NCI-H69 (cell line): ENCODE measurements around the gene STAP2.

ENCODE experiments used
- DNase-seq: peaks from one replicate; lab custom pipeline; 2025; lab: John Stamatoyannopoulos, UW

The STAP2 gene

DNA sequence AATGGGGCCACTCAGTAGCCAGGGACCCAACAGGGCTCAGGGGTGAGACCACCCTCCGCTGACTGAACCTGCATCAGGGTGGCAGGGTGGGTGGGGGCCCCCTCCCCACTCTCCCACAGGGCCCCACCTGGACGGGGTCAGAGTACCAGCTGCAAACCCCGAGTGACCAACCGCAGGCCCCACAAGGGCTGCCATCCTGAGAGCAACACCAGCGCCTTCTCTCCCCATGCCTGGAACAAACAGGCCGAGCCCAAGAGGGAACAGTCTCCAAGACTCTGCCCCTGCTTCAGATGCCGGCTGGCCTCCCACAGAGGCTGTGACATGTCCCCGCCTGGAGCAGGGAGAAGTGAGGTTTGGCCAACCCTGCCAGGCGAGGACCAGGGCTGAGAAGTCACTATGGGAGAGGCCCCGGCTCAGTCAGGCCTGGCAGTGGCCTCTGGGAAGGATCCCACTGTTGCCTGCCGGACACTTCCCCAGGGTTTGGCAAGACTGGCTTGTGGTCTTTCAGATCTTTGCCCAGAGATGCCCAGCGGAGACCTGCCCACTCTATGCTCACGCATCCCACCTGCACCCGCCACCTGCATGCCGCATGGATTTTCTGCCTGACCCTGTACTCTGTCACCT, 31.9 kb upstream of the STAP2 start:
- DNase-seq: no peak

GRCh38 chr19:4369888-4370260, 31.2 kb upstream of the STAP2 start:
- no peak for DNase-seq

DNA sequence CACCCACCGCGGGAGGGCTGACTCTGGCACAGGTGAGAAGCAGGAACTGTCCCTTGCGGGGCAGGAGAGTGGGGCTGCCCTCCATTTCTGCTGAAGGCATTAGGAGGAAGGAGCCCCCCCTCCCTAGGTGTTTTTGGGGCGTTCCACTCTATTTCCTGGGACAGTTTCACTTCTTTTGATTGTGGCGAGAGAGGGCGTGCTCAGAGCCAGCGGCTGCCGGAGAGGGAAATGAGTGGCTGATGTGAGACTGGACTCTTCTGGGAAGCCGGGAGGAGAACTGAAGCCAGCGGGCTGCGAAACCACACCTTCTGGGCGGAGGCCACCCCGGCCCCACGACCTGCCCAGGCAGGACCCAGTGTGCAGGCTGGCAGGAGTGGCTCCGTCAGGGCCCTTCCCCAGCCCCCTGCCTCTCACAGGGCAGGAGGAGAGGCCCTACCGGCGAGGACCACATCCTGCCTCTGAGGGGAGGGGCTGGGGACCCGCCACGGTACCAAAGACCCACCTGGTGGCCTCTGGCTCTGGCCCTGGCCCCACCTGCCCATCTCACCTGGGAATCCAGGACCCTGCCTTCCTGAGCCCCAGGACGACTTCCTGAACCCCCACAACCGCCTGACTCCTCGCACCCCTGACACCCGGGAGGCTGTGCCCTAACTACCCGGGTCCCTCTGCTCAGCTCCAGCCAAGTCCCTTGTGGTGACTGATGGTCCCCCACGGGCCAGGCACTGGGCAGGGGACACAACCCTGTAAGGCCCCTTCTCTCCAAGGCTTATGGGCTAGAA, 30.7 kb upstream of the STAP2 start:
- DNase-seq: no peak

DNA sequence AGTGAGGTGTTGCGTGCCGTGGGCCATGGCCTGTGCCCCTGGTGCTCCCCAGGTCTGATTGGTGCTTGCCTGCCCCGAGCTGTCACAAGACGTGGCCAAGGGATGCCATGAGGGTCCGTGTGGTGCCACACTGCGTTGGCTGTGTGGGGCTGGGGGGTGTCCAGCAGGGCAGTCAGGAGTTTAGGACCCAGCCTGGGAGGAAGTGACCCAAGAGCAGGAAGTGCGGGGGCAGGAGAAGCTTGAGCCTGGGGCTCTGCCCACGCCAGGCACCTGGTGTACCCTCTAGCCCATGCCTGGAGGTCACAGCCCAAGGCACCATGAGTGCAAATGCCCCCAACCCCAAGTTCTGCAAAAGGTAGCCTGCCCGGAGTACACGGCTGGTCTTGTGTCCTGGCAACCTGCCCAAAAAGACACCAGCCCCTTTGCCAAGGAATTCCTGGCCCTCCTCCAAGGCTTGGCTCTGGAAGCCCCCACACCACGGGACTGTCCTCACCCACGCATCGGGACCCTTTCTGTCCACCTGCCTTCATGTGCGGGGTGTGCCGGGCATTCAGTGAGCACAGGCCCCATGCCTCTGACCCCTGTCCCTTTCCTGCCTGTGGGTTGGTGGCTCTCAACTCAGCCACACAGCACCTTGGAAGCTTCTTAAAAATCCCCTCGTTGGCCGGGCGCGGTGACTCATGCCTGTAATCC, 29.6 kb upstream of the STAP2 start:
- no peak for DNase-seq

- DNase-seq: no peak
Observed at GRCh38 chr19:4367781-4368127, 29.1 kb upstream of the STAP2 start.

- no peak for DNase-seq
Observed at GRCh38 chr19:4367336-4367723, 28.7 kb upstream of the STAP2 start.

GRCh38 chr19:4366666-4367335, 28.2 kb upstream of the STAP2 start:
- DNase-seq: no peak

GRCh38 chr19:4365791-4366665, 27.4 kb upstream of the STAP2 start:
- no peak for DNase-seq

DNA sequence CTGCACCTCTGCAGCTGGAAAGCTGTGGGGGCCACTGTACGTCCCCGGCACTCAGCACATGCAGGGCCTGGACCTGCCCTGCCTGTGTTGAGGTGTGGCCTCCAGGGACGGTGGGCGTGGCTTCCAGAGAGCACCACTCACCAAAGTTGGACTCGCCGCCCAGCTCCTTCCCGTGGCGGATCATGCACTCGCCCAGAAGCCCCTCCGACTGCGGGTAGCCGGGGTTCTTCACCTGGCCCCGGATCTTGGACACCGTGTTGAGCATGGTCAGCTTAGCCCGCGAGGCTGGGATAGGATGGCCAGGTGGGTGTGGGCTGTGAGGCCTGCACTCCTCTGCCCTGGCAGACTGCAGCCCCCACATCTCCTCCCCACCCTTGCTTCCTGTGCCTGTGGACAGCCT, 26.7 kb upstream of the STAP2 start:
- DNase-seq: no peak

GRCh38 chr19:4363571-4364304, 25.1 kb upstream of the STAP2 start:
- DNase-seq: no peak

DNA sequence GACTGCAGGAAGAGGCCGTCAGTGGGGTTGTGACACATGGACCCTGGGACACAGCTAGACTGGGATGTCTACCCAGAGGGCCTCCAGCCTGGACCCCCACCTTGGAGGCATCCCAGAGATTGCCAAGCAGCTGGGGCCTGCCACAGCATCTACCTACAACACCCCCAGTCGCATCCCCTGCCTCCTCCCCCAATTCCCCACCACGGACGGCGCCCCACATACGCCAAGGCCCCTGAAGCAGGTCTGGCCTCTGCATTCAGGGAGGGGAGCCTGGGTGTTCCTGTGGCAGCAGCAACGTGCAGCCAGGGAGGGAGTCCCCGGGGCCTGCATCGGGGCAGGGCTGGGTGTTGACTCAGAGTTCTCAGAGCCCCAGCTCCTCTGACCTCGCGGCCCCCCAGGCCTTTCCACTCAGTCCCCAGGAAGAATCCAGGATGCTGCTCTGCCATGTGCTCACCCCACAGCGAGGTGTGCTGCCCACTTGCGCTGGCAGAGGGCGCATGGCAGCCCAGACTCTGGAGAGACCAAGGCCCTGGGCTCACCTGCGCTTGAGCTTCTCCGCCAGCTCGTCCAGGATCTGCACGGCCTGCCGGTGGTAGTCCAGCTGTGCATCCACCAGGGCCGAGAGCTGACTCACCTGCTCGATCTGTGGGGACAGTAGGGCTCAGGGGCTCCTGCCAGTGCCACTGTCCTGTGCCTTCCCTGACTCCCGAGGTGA, 24.4 kb upstream of the STAP2 start:
- peak; percentile 35 for DNase-seq

DNA sequence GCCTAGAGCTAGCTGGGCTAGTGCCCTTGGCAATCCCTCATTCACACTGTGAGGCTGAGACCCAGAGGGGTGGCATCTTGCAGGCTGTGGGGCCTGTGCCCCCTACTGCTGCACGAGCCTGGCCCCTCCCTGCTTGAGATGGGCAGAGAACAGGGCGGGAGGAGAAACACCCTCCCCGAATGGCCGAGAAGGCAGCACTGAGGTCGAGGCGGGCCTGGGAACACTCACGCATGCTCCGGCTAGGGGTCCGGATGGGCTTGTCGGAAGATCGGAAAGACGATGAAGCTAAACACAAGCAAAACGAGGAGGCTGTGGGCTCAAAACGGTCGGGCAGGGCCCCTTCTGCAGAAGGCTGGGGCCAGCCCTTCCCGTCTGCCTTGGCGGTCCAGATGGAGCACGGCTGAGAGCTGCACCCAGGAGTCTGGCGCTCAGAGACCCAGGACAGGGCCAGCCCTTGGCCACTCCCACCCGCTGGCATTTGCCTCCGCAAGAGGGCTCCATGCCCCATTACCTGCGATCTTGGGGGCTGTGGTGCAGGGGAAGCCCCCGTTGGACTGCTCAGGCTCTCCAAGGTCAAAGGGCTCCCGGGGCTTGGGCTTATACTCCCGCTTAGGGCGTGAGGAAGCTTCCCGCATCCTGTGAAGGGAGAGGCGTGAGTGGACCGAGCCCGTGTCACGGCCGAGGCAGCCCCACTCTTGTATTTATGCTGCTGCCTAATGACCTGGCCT, 23.6 kb upstream of the STAP2 start:
- DNase-seq: no peak

- DNase-seq: peak; percentile 41
Observed at GRCh38 chr19:4361152-4362046, 22.8 kb upstream of the STAP2 start.

DNA sequence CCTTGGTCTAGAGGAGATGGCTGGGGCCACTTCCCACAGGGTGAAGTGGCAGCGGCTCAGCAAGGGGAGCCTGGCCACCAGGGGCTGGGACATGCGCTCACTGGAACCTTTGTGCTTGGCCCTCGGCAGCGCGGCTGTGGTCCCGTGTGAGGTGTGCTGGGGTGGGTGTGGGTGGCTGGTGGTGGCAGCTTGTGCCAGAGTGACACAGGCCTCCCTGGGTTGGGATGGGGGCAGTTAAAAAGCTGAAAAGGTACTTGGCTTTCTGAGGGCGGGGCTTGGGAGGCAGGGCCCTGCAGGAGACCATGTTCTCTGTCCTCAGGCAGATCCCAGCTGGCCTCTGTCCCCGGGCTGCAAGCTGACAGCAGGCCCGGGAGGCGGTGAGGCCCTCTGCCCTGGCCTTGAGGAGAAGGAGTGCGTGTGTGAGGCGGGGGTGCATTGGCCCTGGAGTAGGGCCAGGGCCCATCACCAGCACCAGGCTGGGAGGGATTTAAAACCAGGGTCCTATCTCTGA, 22.1 kb upstream of the STAP2 start:
- no peak for DNase-seq

GRCh38 chr19:4360081-4360569, 21.5 kb upstream of the STAP2 start:
- no peak for DNase-seq

- DNase-seq: no peak
Observed at GRCh38 chr19:4359627-4360000, 21.0 kb upstream of the STAP2 start.

- no peak for DNase-seq
Observed at GRCh38 chr19:4358709-4359626, 20.3 kb upstream of the STAP2 start.
